K562 (cell line): ENCODE results near the gene CEP95. TPM values are rescaled to one million over a fixed set of nuclear protein-coding genes. Genes with fewer than 3 reads are reported as not detected.

ENCODE experiments used
- CEBPZ ChIP-seq: fragments of 150-350 bp; IDR thresholded peaks from 2 replicates; pipeline ENCODE4 v1.6.1; 2014; ENCODE audit warnings: low read depth, mild to moderate bottlenecking, low read length, borderline replicate concordance
- CHD2 ChIP-seq: IDR thresholded peaks from 2 replicates; pipeline ENCODE4 v1.6.1; 2011; ENCODE audit warnings: low read depth, low read length
- DMBX1 ChIP-seq: fragments of 250-450 bp; sonication (Bioruptor Pico); IDR thresholded peaks from 2 replicates; pipeline ENCODE4 v1.8.0; 2022; ENCODE audit warnings: inconsistent platforms, mild to moderate bottlenecking, moderate library complexity, borderline replicate concordance
- DPF2 ChIP-seq: fragments of 450-650 bp; IDR thresholded peaks from 2 replicates; pipeline ENCODE4 v1.6.1; 2016
- ETS1 ChIP-seq: conservative IDR thresholded peaks from 2 replicates; pipeline ENCODE4 v1.6.1; 2011; ENCODE audit warnings: low read depth, mild to moderate bottlenecking, low read length; ENCODE audit not compliant: control insufficient read depth
- FOXO4 ChIP-seq: fragments of 450-650 bp; formaldehyde crosslinking; IDR thresholded peaks from 2 replicates; pipeline ENCODE4 v1.4.0; 2020; ENCODE audit warnings: mild to moderate bottlenecking, moderate library complexity
- FUS ChIP-seq: fragments of 200-400 bp; formaldehyde crosslinking; optimal IDR thresholded peaks from 2 replicates; pipeline ENCODE3; 2017; ENCODE audit warnings: low read depth, low read length
- GABPA ChIP-seq: fragments of 200-800 bp; sonication (Bioruptor generic); conservative IDR thresholded peaks from 2 replicates; pipeline ENCODE4 v1.6.1; 2016; ENCODE audit warnings: low read depth, missing genetic modification characterization, missing compliant biosample characterization
- GABPB1 ChIP-seq: sonication (generic); formaldehyde crosslinking; IDR thresholded peaks from 2 replicates; pipeline ENCODE4 v1.8.0; 2022; ENCODE audit warnings: mild to moderate bottlenecking, missing genetic modification reagents
- GMEB1 ChIP-seq: fragments of 250-450 bp; sonication (Bioruptor Pico); IDR thresholded peaks from 2 replicates; pipeline ENCODE4 v1.4.0; 2020; ENCODE audit warnings: mild to moderate bottlenecking
- HMGN3 ChIP-seq: IDR thresholded peaks from 2 replicates; pipeline ENCODE4 v1.6.1; 2011; ENCODE audit warnings: borderline replicate concordance, low read depth, mild to moderate bottlenecking, mixed read lengths, low read length; ENCODE audit not compliant: insufficient read length; ENCODE audit errors: extremely low read depth
- KLF1 ChIP-seq: fragments of 450-650 bp; IDR thresholded peaks from 2 replicates; pipeline ENCODE4 v1.6.1; 2016; ENCODE audit warnings: missing genetic modification characterization, missing compliant biosample characterization
- MCM2 ChIP-seq: fragments of 450-650 bp; IDR thresholded peaks from 2 replicates; pipeline ENCODE4 v1.6.1; 2017; ENCODE audit warnings: low read depth, mild to moderate bottlenecking
- RB1 ChIP-seq: fragments of 450-650 bp; IDR thresholded peaks from 2 replicates; pipeline ENCODE4 v1.6.1; 2017; ENCODE audit warnings: low read depth, mild to moderate bottlenecking
- RHOXF2B ChIP-seq: fragments of 250-450 bp; sonication (Bioruptor Pico); conservative IDR thresholded peaks from 2 replicates; pipeline ENCODE4 v1.5.1; 2021
- TEAD1 ChIP-seq, 2 experiments: fragments of 450-650 bp in 1 of 2; sonication (generic) in 1 of 2; formaldehyde crosslinking; IDR thresholded peaks; 2 replicates each; pipeline versions ENCODE4 v1.4.0 to v1.8.0; 2020 to 2022; ENCODE audit warnings: mild to moderate bottlenecking in 2 of 2, missing genetic modification reagents in 1 of 2
- TEAD2 ChIP-seq: fragments of 450-650 bp; IDR thresholded peaks from 2 replicates; pipeline ENCODE4 v1.6.1; 2016; ENCODE audit warnings: missing genetic modification characterization, control low read depth, missing compliant biosample characterization
- ZC3H8 ChIP-seq: fragments of 450-650 bp; IDR thresholded peaks from 2 replicates; pipeline ENCODE4 v1.6.1; 2017
- ZNF175 ChIP-seq: fragments of 200-800 bp; sonication (Bioruptor generic); IDR thresholded peaks from 2 replicates; pipeline ENCODE4 v1.6.1; 2016; ENCODE audit warnings: low read depth, mild to moderate bottlenecking, missing genetic modification characterization, missing compliant biosample characterization
- ZNF232 ChIP-seq: sonication (generic); formaldehyde crosslinking; IDR thresholded peaks from 2 replicates; pipeline ENCODE4 v1.8.0; 2022; ENCODE audit warnings: mild to moderate bottlenecking, missing genetic modification reagents
- ZSCAN32 ChIP-seq: fragments of 450-650 bp; formaldehyde crosslinking; IDR thresholded peaks from 2 replicates; pipeline ENCODE4 v1.4.0; 2020; ENCODE audit warnings: mild to moderate bottlenecking, moderate library complexity
- polyA plus RNA-seq, 8 experiments: library from polyadenylated mRNA; depleted of rRNA in 4 of 8; stranded (reverse) in 5 of 8; unstranded in 3 of 8; fragments of >200 nt; fragmentation: Nextera tagmentation in 2 of 8; fragmentation: Illumina TruSeq in 1 of 8; extraction: Ambion mirVana in 2 of 8; extraction: Trizol in 1 of 8; gene quantifications; 2 replicates each; pipeline versions ENCODE4 v1.2.1 to v1.2.3, GENCODE V29; 2011 to 2014; ENCODE audit warnings: inconsistent platforms in 1 of 8, missing spikeins in 1 of 8
- total RNA-seq, 7 experiments: library from RNA; depleted of rRNA in 6 of 7; stranded (reverse); fragments of >200 nt in 6 of 7; fragmentation: Illumina TruSeq in 2 of 7; extraction: Trizol in 2 of 7; gene quantifications; 2 replicates each; pipeline versions ENCODE4 v1.2.1 to v1.2.3, GENCODE V29; 2011 to 2021; ENCODE audit warnings: low replicate concordance in 1 of 7

Gene CEP95
- total and polyA plus RNA-seq, 9 of the 15 experiments (the other 6 are each of a cell fraction or from before 2014, with no cell fraction given), result 26.7 to 80.7 (median 56.9) TPM

GRCh38 chr17:64506576-64507412 is at the start of gene CEP95 (continued):
- peak; percentile 98 for TF ChIP-seq ETS1
- peak; percentile 41; the same call in 1 of the 2 replicates for TF ChIP-seq RB1
- TF ChIP-seq ZSCAN32, result no peak
- TF ChIP-seq KLF1 (tag), result peak; percentile 91
- peak; percentile 21; the same call in 1 of the 2 replicates for TF ChIP-seq ZNF232 (CRISPR knock-in tag)
- peak; percentile 48 for TF ChIP-seq HMGN3
- TF ChIP-seq TEAD1 (CRISPR knock-in tag; IDR thresholded peaks at IDR 0.05), result peak in 1 of 2 experiments; percentile 74; a peak in 2 of 4 replicates
- TF ChIP-seq ZC3H8, result 0 out of 2 replicates have a peak, but pooled peaks have one; percentile 11
- no peak for TF ChIP-seq CEBPZ
- TF ChIP-seq GABPB1 (CRISPR knock-in tag), result peak; percentile 93
- 0 out of 2 replicates have a peak, but pooled peaks have one; percentile 45 for TF ChIP-seq DMBX1 (CRISPR knock-in tag)
- no peak for TF ChIP-seq RHOXF2B (CRISPR knock-in tag)
- no peak for TF ChIP-seq FOXO4 (CRISPR knock-in tag)
- TF ChIP-seq DPF2, result peak; percentile 52
- no peak for TF ChIP-seq TEAD2 (tag)
- TF ChIP-seq FUS, result no peak
- peak; percentile 88 for TF ChIP-seq CHD2
- peak; percentile 94 for TF ChIP-seq GABPA (tag)
- peak; percentile 84 for TF ChIP-seq GMEB1 (CRISPR knock-in tag)
- TF ChIP-seq MCM2, result no peak
- peak; percentile 39; the same call in 1 of the 2 replicates for TF ChIP-seq ZNF175
